Ovary (tissue), 3 donors: Measurements from ENCODE around the gene ABCG8.

ENCODE experiments used
- EP300 ChIP-seq: sonication (generic); formaldehyde crosslinking; IDR thresholded peaks from one replicate; pipeline ENCODE4 v1.6.1; 2017; ENCODE audit warnings: antibody characterized with exemption
- POLR2A ChIP-seq: fragments of 450-650 bp; IDR thresholded peaks from one replicate; pipeline ENCODE4 v1.6.1; 2017; ENCODE audit warnings: antibody characterized with exemption, mild to moderate bottlenecking, moderate library complexity
- TF ChIP-seq, protein P1 (sequence below), 3 donors: fragments of 450-650 bp in 2 of 3; fragments of 200-600 bp in 1 of 3; IDR thresholded peaks; one replicate each; pipeline versions ENCODE4 v1.5.1 to v1.8.0; 2016 to 2022; ENCODE audit warnings: antibody characterized with exemption in 3 of 3, mild to moderate bottlenecking in 1 of 3
- donor health status: DM: no; HTN: no; CAD: no.

DNA sequence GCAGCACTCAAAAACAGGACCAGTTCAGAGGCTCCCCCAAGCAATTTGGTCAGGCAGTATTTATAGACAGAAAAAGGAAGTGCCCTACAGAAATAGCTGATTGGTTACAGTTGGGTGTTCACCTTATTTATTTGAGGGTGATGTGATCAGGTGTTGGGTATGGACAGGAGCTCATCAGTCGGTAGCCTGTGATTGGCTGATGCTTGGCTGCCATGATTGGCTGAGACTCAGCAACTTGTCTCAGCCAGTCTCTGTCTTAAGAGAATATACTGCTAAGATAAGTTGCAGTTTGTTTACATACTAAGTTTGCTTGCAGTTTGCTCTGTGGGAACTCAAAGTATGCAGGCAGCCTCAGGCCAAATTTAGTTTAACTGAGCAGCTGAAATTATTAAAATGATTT is 9.4 kb downstream of the ABCG8 start:
- TF ChIP-seq, protein P1, sequence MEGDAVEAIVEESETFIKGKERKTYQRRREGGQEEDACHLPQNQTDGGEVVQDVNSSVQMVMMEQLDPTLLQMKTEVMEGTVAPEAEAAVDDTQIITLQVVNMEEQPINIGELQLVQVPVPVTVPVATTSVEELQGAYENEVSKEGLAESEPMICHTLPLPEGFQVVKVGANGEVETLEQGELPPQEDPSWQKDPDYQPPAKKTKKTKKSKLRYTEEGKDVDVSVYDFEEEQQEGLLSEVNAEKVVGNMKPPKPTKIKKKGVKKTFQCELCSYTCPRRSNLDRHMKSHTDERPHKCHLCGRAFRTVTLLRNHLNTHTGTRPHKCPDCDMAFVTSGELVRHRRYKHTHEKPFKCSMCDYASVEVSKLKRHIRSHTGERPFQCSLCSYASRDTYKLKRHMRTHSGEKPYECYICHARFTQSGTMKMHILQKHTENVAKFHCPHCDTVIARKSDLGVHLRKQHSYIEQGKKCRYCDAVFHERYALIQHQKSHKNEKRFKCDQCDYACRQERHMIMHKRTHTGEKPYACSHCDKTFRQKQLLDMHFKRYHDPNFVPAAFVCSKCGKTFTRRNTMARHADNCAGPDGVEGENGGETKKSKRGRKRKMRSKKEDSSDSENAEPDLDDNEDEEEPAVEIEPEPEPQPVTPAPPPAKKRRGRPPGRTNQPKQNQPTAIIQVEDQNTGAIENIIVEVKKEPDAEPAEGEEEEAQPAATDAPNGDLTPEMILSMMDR (IDR thresholded peaks at IDR 0.05) = no peak
- TF ChIP-seq POLR2A = no peak
- no peak for TF ChIP-seq EP300
